B cell (primary cell): Measurements from ENCODE around the gene CHD8.

Experiments used
- EZH2 ChIP-seq: IDR thresholded peaks from 2 replicates; pipeline ENCODE4 v1.6.1; 2012; ENCODE audit warnings: borderline replicate concordance, low read depth, mild to moderate bottlenecking, moderate library complexity, low read length; ENCODE audit not compliant: insufficient read depth, poor library complexity, severe bottlenecking
- TF ChIP-seq, protein P1 (sequence below): fragments of 200-600 bp; IDR thresholded peaks from one replicate; pipeline ENCODE4 v1.8.0; 2022; ENCODE audit warnings: antibody characterized with exemption, mild to moderate bottlenecking

GRCh38 chr14:21408147-21408546 lies 47.8 kb downstream of the CHD8 start:
- TF ChIP-seq, protein P1, sequence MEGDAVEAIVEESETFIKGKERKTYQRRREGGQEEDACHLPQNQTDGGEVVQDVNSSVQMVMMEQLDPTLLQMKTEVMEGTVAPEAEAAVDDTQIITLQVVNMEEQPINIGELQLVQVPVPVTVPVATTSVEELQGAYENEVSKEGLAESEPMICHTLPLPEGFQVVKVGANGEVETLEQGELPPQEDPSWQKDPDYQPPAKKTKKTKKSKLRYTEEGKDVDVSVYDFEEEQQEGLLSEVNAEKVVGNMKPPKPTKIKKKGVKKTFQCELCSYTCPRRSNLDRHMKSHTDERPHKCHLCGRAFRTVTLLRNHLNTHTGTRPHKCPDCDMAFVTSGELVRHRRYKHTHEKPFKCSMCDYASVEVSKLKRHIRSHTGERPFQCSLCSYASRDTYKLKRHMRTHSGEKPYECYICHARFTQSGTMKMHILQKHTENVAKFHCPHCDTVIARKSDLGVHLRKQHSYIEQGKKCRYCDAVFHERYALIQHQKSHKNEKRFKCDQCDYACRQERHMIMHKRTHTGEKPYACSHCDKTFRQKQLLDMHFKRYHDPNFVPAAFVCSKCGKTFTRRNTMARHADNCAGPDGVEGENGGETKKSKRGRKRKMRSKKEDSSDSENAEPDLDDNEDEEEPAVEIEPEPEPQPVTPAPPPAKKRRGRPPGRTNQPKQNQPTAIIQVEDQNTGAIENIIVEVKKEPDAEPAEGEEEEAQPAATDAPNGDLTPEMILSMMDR = no peak
- TF ChIP-seq EZH2 = no peak
